Measurements from ENCODE around the gene ERICH4.
A peak's percentile ranks its signal among the peaks of the same experiment; 100 is the strongest.
"Not testable (repeated sequence)": the region's sequence is repeated elsewhere in the genome, so short reads cannot be mapped to it uniquely, and the experiment has no call there.

The ERICH4 gene

GRCh38 chr19:41442473-41443355 is at the start of gene ERICH4:
TSS of gene ERICH4 (plus strand) at chr19:41443156. CDS start at chr19:41443170, 14 bp downstream.
- DNase-seq: no peak

GRCh38 chr19:41395355-41395754 is 47.6 kb upstream of the ERICH4 start:
- no peak for DNase-seq

GRCh38 chr19:41397086-41398049 is 45.6 kb upstream of the ERICH4 start, which contains the start of the genes BCKDHA and EXOSC5:
TSS of gene BCKDHA (plus strand) at chr19:41397818. CDS start at chr19:41397828, 10 bp downstream.
TSS of gene EXOSC5 (minus strand) at chr19:41397359. CDS start at chr19:41397328, 31 bp downstream.
- DNase-seq: peak; percentile 100

GRCh38 chr19:41398050-41398418 is 44.9 kb upstream of the ERICH4 start:
- no peak for DNase-seq

GRCh38 chr19:41398598-41398997 is 44.4 kb upstream of the ERICH4 start:
- DNase-seq: no peak

GRCh38 chr19:41399091-41399490 is 43.9 kb upstream of the ERICH4 start:
- DNase-seq: no peak

GRCh38 chr19:41399525-41399924 is 43.4 kb upstream of the ERICH4 start:
- no peak for DNase-seq

GRCh38 chr19:41401483-41401882 is 41.5 kb upstream of the ERICH4 start:
- DNase-seq: no peak

GRCh38 chr19:41402010-41402409 is 40.9 kb upstream of the ERICH4 start:
- DNase-seq: no peak

GRCh38 chr19:41403181-41403970 is 39.6 kb upstream of the ERICH4 start:
- no peak for DNase-seq

GRCh38 chr19:41405776-41406175 is 37.2 kb upstream of the ERICH4 start:
- no peak for DNase-seq

- no peak for DNase-seq
Measured at GRCh38 chr19:41407271-41407670, 35.7 kb upstream of the ERICH4 start.

- no peak for DNase-seq
Measured at GRCh38 chr19:41408256-41408655, 34.7 kb upstream of the ERICH4 start.

GRCh38 chr19:41408846-41409245 is 34.1 kb upstream of the ERICH4 start:
- not testable (repeated sequence) for DNase-seq

- no peak for DNase-seq
Measured at GRCh38 chr19:41409288-41409687, 33.7 kb upstream of the ERICH4 start.

GRCh38 chr19:41410336-41411054 is 32.5 kb upstream of the ERICH4 start:
- DNase-seq: no peak

GRCh38 chr19:41411100-41411967 is 31.6 kb upstream of the ERICH4 start:
- DNase-seq: no peak

- no peak for DNase-seq
Measured at GRCh38 chr19:41411968-41412265, 31.0 kb upstream of the ERICH4 start.

- no peak for DNase-seq
Measured at GRCh38 chr19:41412953-41413352, 30.0 kb upstream of the ERICH4 start.

GRCh38 chr19:41413947-41414346 is 29.0 kb upstream of the ERICH4 start:
- DNase-seq: no peak

- no peak for DNase-seq
Measured at GRCh38 chr19:41414461-41414860, 28.5 kb upstream of the ERICH4 start.
